ENCODE data around the gene ZNF644.

The ZNF644 gene

DNA sequence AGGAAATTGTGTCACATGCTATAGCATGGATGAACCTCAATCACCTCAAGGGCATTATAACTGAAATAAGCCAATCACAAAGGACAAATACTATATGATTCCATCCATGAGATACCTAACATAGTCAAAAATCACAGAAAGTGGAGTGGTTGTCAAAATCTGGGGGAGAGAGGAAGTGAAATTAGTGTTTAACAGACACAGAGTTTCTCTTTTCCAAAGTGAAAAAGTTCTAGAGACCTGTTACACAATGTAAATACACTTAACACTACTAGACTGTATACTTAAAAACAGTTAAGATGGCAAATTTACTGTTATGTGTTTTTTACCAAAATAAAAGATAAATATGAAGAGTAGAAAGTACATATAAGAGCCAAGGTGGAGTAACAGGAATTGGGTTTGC, 31.8 kb downstream of the ZNF644 start:
- H3K27me3 ChIP-seq (ENCODE audit: low read depth) = no peaks in the 10 kb centered on the region
- in situ Hi-C loops (cut with MboI; ENCODE audit: low sequenced_read_pairs) = no loop called here
- H3K4me3 ChIP-seq = no peak overlapping the region
- no peak for DNase-seq (ENCODE audit: low spot score in 2 of 2)
- no peaks in the 10 kb centered on the region for H3K4me1 ChIP-seq
- no peaks in the 10 kb centered on the region for H3K36me3 ChIP-seq (replicated peaks)
- H3K9me3 ChIP-seq = peaks cover 14% of the 10 kb centered on the region; the same call in 1 of the 2 replicates

DNA sequence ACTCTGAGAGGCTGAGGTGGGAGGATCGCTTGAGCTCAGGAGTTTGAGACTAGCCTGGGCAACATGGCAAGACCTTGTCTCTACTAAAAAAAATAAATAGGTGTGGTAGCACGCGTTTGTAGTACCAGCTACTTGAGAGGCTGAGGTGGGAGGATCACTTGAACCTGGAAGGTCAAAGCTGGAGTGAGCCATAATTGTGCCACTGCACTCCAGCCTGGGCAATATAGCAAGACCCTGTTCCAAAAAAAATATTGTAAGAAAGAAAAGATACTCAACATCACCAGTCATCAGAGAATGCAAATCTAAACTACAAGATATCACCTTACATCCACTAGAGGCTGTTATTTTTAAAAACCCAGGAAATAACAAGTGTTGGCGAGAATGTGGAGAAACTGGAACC, 32.5 kb downstream of the ZNF644 start:
- in situ Hi-C loops (cut with MboI; ENCODE audit: low sequenced_read_pairs) = no loop called here
- Histone ChIP-seq H3K4me3 (no peak overlapping the region), H3K4me1 (no peaks in the 10 kb centered on the region), H3K36me3 (replicated peaks) (no peaks in the 10 kb centered on the region), H3K27me3 (ENCODE audit: low read depth) (no peaks in the 10 kb centered on the region), H3K9me3 (peaks cover 14% of the 10 kb centered on the region; the same call in 1 of the 2 replicates)
- DNase-seq (ENCODE audit: low spot score in 2 of 2) = no peak

DNA sequence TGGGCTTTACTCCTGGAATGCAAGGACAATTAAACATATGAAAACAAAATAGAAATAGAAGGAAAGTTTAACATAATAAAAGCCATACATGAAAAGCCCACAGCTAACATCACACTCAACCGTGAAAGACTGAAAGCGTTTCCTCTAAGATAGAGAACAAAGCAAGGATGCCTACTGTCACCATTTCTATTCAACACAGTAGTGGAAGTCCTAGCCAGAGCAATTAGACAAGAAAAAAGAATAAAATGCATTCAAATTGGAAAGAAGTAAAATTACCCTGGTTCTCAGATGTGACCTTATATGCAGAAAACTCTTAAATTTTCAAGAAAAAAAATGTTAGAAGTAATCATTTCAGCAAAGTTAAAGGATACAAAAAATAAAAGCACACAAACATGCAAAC, 34.0 kb downstream of the ZNF644 start:
- H3K4me3 ChIP-seq = no peak overlapping the region
- no peaks in the 10 kb centered on the region for H3K4me1 ChIP-seq
- H3K36me3 ChIP-seq (replicated peaks) = no peaks in the 10 kb centered on the region
- in situ Hi-C loops (cut with MboI; ENCODE audit: low sequenced_read_pairs) = no loop called here
- peak in 1 of 2 experiments; percentile 45 for DNase-seq (ENCODE audit: low spot score in 2 of 2)
- H3K9me3 ChIP-seq = peaks cover 14% of the 10 kb centered on the region; the same call in 1 of the 2 replicates
- H3K27me3 ChIP-seq (ENCODE audit: low read depth) = no peaks in the 10 kb centered on the region

DNA sequence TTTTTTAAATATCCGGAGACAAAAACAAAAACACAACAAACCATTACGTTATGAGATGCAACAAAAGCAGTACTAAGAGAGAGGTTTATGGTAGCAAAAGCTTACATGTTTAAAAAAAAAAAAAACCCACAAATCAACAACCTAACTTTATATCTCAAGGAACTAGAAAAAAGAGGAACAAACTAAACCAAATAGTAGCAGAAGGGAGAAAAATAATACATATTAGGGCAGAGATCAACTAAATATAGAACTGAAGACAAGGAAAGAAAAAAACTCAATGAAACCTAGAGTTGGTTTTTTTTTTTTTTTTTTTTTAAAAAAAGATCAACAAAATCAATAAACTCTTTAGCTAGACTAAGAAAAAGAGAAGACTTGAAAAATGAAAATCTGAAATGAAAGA, 34.9 kb downstream of the ZNF644 start:
- DNase-seq (ENCODE audit: low spot score in 2 of 2) = no peak
- H3K4me3 ChIP-seq = no peak overlapping the region
- in situ Hi-C loops (cut with MboI; ENCODE audit: low sequenced_read_pairs) = no loop called here
- no peaks in the 10 kb centered on the region for H3K27me3 ChIP-seq (ENCODE audit: low read depth)
- no peaks in the 10 kb centered on the region for H3K4me1 ChIP-seq
- H3K9me3 ChIP-seq = peaks cover 14% of the 10 kb centered on the region; the same call in 1 of the 2 replicates
- H3K36me3 ChIP-seq (replicated peaks) = no peaks in the 10 kb centered on the region

DNA sequence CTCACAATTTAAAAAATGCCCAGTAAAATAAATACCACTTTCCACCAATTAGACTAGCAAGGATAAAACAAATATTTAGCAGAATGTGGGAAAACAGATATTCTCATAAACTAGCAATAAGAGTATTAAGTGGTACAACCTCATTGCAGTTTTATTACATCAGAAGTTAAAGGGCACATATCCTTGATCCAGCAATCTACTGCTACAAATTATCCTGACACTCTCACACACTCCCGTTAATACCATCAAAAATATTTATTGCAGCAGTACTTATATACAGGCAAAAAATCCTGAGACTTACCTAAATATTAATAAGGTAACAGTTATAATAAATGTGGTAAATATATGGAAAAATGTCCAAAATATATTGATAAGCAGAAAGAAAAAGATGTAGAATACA, 44.3 kb downstream of the ZNF644 start:
- no peak for DNase-seq (ENCODE audit: low spot score in 2 of 2)
- peaks cover 24% of the 10 kb centered on the region for H3K36me3 ChIP-seq (replicated peaks)
- H3K4me3 ChIP-seq = no peak overlapping the region
- in situ Hi-C loops (cut with MboI; ENCODE audit: low sequenced_read_pairs) = no loop called here
- H3K9me3 ChIP-seq = no peaks in the 10 kb centered on the region
- no peaks in the 10 kb centered on the region for H3K27me3 ChIP-seq (ENCODE audit: low read depth)
- H3K4me1 ChIP-seq = peaks cover 7% of the 10 kb centered on the region

DNA sequence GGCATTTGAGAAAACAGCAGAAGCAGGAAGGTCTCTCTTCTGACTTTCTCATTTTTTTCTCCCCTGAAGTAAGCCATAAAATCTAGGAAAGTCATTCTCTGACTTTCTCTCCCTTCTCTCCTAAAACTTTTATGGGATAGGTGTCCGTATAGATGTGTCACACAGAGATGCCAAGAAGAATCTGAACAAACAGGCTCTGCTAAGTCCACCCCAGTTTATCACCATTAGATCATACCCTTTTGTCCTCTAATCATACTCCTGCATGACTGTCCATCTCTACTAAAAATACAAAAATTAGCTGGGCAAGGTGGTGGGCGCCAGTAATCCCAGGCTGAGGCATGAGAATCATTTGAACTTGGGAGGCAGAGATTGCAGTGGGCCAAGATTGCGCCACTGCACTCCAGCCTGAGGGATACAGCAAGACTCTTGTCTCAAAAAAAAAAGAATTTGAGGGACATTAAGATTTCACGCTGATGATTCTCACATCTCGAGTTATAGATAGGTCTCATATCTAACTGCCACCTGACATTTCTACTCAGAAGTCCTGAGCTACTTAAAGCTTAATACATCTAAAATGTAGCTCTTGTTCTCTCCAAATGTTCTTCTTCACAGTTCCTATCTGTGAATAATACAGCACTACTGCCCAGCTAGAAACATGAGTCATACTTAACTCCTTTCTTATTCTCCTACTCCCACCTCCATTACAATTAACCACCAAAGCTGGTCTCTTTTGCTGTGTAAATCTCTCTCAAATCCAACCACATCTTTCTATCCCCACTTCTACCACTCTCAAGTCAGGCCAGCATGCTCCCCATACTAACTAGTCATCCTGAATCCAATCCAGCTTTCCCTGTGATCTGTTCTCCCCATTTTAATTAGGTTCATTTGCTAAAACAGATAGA, 47.7 kb downstream of the ZNF644 start:
- no peaks in the 10 kb centered on the region for H3K9me3 ChIP-seq
- H3K27me3 ChIP-seq (ENCODE audit: low read depth) = no peaks in the 10 kb centered on the region
- peaks cover 26% of the 10 kb centered on the region for H3K36me3 ChIP-seq (replicated peaks)
- H3K4me1 ChIP-seq = peaks cover 10% of the 10 kb centered on the region
- H3K4me3 ChIP-seq = no peak overlapping the region
- in situ Hi-C loops (cut with MboI; ENCODE audit: low sequenced_read_pairs) = loop anchor here (25.0 kb wide), 1 partner anchor 262 kb away; the partner anchor contains the start of gene BARHL2
- peak; percentile 12 to 82 for DNase-seq (ENCODE audit: low spot score in 2 of 2)

DNA sequence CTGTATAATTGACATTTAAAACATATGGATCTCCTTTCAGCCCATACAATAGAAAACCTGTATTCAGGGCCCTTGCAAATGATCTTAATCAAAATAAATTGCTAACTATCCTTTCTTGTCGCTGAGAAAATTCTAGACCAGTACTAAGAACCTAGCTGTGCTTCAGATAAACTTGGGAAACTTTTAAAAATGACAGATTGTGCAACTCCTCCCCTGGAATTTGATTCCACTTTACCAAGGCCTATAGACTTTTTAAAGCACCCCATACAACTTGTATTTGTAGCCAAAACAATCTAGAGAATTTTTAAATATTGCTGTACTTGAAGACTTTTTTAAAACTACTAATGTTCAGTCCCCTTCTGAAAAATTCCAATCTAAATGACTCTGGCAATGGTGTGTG, 51.6 kb downstream of the ZNF644 start:
- in situ Hi-C loops (cut with MboI; ENCODE audit: low sequenced_read_pairs) = loop anchor here (25.0 kb wide), 1 partner anchor 258 kb away; the partner anchor contains the start of gene BARHL2
- peaks cover 12% of the 10 kb centered on the region for H3K36me3 ChIP-seq (replicated peaks)
- no peaks in the 10 kb centered on the region for H3K9me3 ChIP-seq
- H3K4me1 ChIP-seq = peaks cover 10% of the 10 kb centered on the region
- no peak for DNase-seq (ENCODE audit: low spot score in 2 of 2)
- no peak overlapping the region for H3K4me3 ChIP-seq
- no peaks in the 10 kb centered on the region for H3K27me3 ChIP-seq (ENCODE audit: low read depth)

DNA sequence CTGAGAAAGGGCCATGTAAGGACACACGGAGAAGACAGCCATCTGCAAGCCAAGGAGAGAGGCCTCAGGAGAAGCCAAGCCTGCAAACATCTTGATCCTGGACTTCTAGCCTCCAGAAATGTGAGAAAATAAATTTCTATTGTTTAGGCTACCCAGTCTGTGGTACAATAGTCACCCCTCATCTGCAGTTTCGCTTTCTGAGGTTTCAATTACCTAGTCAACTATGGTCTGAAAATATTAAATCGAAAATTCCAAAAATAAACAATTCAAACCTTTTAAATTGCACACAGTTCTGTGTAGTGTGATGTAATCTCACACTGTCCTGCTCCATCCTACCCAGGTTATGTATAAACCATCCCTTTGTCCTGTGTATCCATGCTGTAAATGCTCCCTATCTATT, 52.6 kb downstream of the ZNF644 start:
- Histone ChIP-seq H3K36me3 (replicated peaks) (peaks cover 12% of the 10 kb centered on the region), H3K4me3 (no peak overlapping the region), H3K9me3 (no peaks in the 10 kb centered on the region), H3K27me3 (ENCODE audit: low read depth) (no peaks in the 10 kb centered on the region), H3K4me1 (peaks cover 3% of the 10 kb centered on the region; the same call in 1 of the 2 replicates)
- no peak for DNase-seq (ENCODE audit: low spot score in 2 of 2)
- in situ Hi-C loops (cut with MboI; ENCODE audit: low sequenced_read_pairs) = loop anchor here (25.0 kb wide), 1 partner anchor 257 kb away; the partner anchor contains the start of gene BARHL2

DNA sequence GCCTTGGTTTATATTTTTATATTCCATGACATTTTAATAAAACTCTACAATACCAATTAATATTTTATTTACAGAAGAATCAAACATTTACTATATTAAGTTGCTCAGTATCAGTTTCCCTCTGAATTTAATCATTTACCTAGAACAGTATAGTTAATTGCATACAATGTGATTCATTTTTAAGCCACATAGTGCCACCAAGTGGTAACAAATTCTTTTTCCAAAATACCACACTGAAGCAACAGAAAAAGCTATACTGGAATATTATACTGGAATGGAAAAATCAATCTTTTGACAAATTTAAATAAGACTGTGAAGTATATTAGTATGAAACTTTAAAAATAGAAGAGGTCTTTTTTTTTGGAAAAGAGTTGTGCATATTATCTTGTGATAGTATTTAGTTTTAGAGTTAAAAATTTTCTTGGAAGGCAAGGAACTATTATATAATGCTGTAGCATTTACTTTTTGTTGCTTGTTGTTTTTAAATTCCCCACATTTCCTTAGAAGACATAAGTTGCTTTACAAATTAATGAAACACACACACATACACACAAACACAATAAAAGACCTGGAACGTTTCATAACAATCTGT, 57.3 kb downstream of the ZNF644 start:
- H3K9me3 ChIP-seq = no peaks in the 10 kb centered on the region
- H3K27me3 ChIP-seq (ENCODE audit: low read depth) = no peaks in the 10 kb centered on the region
- H3K4me3 ChIP-seq = no peak overlapping the region
- H3K36me3 ChIP-seq (replicated peaks) = no peaks in the 10 kb centered on the region
- in situ Hi-C loops (cut with MboI; ENCODE audit: low sequenced_read_pairs) = loop anchor here (25.0 kb wide), 1 partner anchor 252 kb away; the partner anchor contains the start of gene BARHL2
- DNase-seq (ENCODE audit: low spot score in 2 of 2) = peak in 1 of 2 experiments; percentile 8
- H3K4me1 ChIP-seq = peaks cover 3% of the 10 kb centered on the region; the same call in 1 of the 2 replicates

DNA sequence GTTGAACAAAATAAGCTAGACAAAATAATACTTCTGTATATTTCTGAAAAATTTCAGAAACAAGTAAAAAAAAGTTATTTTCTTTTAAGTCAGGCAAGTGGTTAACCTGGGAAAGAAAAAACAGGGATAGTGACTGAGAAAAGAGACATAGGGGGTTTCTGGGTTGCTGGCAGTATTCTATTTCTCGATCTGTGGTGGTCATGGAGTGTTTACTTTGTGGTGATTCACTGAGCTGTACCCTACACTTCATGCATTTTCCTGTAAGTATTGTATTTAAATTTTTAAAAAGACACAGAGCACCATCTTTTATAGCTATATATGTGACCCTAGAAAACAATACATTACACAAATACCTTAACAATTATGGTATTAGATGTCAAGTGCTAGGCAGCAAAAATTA, 58.2 kb downstream of the ZNF644 start:
- H3K27me3 ChIP-seq (ENCODE audit: low read depth) = no peaks in the 10 kb centered on the region
- no peaks in the 10 kb centered on the region for H3K36me3 ChIP-seq (replicated peaks)
- in situ Hi-C loops (cut with MboI; ENCODE audit: low sequenced_read_pairs) = loop anchor here (25.0 kb wide), 1 partner anchor 251 kb away; the partner anchor contains the start of gene BARHL2
- no peak overlapping the region for H3K4me3 ChIP-seq
- H3K4me1 ChIP-seq = peaks cover 7% of the 10 kb centered on the region
- DNase-seq (ENCODE audit: low spot score in 2 of 2) = no peak
- H3K9me3 ChIP-seq = no peaks in the 10 kb centered on the region

DNA sequence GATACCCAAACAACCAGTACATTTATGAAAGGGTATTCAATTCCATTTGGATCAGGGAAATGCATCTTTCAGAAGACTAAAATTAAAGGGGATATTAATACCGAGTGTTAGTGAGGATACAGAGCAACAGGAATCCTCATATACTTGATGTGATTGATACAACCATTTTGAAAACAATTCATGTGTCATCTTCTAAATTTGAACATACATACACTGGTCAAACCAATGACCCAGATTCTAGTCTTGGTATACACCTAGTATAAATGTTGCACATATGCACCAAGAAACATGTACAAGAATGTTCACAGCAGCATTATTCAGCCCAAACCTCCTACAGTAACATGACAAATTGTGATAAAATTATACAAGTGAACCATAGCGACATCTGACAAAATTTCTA, 58.6 kb downstream of the ZNF644 start:
- no peaks in the 10 kb centered on the region for H3K9me3 ChIP-seq
- no peaks in the 10 kb centered on the region for H3K36me3 ChIP-seq (replicated peaks)
- DNase-seq (ENCODE audit: low spot score in 2 of 2) = no peak
- in situ Hi-C loops (cut with MboI; ENCODE audit: low sequenced_read_pairs) = loop anchor here (25.0 kb wide), 1 partner anchor 251 kb away; the partner anchor contains the start of gene BARHL2
- H3K4me1 ChIP-seq = peaks cover 7% of the 10 kb centered on the region
- H3K4me3 ChIP-seq = no peak overlapping the region
- H3K27me3 ChIP-seq (ENCODE audit: low read depth) = no peaks in the 10 kb centered on the region

DNA sequence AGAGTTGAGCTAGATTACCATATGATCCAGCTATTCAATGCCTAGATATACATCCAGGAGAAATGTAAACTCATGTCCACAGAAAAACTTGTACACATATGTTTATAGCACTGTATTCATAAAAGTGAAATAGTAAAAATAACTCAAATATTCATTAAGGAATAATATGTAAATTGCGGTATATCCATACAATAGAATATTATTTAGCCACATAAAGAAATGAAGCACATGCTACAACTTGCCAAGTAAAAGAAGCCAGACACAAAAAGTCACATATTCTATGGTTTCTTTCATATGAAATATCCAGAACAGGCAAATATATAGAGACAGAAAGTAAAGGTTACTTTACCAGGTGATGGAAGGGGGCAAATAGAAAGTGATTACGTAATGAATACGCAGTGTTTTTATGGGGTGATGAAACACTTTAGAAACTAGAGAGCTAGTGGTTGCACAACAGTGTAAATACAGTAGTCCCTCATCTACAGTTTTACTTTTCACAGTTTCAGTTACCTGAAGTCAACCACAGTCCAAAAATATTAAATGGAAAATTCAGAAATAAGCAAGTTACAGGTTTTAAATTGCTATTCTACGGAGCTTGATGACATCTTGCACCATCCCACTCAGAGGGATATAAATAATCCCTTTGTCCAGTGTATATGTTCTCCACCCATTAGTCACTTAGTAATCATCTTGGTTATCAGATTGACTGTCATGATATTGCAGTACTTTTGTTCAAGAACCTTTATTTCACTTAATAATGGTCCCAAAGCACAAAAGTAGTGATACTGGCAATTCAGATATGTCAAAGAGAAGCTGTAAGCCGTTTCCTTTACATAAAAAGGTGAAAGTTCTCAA, 62.3 kb downstream of the ZNF644 start:
- no peaks in the 10 kb centered on the region; the same call in none of the 2 replicates for H3K36me3 ChIP-seq (replicated peaks)
- 0 out of 2 replicates have a peak, but pooled peaks cover 2% of the 10 kb centered on the region for H3K9me3 ChIP-seq
- no peak for DNase-seq (ENCODE audit: low spot score in 2 of 2)
- in situ Hi-C loops (cut with MboI; ENCODE audit: low sequenced_read_pairs) = loop anchor here (25.0 kb wide), 1 partner anchor 247 kb away; the partner anchor contains the start of gene BARHL2
- H3K27me3 ChIP-seq (ENCODE audit: low read depth) = no peaks in the 10 kb centered on the region
- peaks cover 18% of the 10 kb centered on the region for H3K4me1 ChIP-seq
- H3K4me3 ChIP-seq = no peak overlapping the region

DNA sequence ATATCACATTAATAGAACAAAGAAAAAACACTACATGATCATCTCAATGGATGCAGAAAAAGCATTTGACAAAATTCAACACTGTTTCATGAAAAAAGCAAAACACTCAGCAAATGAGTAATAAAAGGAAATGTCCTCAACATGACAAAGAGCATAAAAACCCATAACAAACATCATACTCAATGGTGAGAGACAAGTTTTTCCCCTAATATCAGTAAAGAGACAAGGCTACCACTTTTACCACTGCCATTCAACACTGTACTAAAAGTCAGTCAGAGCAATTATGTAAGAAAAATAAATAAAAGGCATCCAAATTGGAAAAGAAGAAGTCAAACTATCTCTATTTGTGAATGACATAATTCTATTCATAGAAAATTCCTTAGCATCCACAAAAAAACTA, 64.3 kb downstream of the ZNF644 start:
- in situ Hi-C loops (cut with MboI; ENCODE audit: low sequenced_read_pairs) = loop anchor here (25.0 kb wide), 1 partner anchor 245 kb away; the partner anchor contains the start of gene BARHL2
- DNase-seq (ENCODE audit: low spot score in 2 of 2) = peak in 1 of 2 experiments; percentile 26
- no peak overlapping the region for H3K4me3 ChIP-seq
- H3K9me3 ChIP-seq = 0 out of 2 replicates have a peak, but pooled peaks cover 2% of the 10 kb centered on the region
- H3K36me3 ChIP-seq (replicated peaks) = no peaks in the 10 kb centered on the region; the same call in none of the 2 replicates
- H3K27me3 ChIP-seq (ENCODE audit: low read depth) = no peaks in the 10 kb centered on the region
- H3K4me1 ChIP-seq = peaks cover 18% of the 10 kb centered on the region
